CD1c-positive myeloid dendritic cell (primary cell): Measurements from ENCODE around the gene C3orf33.

Experiments
- DNase-seq: peaks from one replicate; pipeline ENCODE4 v3.0.0-alpha.2; 2016; ENCODE audit errors: extremely low spot score

The C3orf33 gene

DNA sequence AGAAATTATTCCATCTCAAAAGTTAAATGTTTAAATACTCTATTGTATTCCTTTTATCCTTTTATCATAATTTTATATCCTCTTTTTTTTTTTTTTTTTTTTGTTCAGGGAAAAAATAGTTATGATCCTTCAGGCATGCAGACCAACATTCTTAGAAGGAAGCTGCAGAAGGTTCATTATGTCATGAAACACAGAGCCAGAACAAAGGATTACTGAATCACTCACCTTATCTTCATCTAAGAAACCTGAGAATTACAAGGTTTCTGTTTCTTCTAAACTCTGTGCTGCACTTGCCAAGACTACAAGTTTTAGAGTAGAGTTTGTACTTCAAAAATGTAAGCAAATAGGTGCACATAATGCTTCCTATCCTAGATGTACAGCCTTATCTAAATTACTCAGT, 64.5 kb downstream of the C3orf33 start:
- DNase-seq: no peak

DNA sequence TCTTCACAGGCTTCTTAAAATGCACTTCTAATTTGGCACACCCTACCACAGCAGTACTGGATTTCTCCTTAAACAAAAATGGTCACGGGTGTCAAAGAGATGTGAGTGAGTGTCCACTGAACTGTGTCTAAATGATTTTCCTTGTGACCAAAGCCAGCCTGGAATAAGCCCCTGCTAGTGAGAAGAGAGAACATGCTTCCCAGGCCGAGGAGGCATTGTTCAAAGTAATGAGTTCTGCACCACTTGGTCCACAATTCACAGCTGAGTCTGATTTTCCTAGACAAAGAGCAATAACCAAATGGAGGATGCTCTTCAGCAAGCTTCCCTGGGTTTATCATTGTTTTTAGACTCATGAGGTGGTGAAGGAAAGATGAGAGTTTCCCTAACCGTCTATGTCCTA, 65.0 kb downstream of the C3orf33 start:
- no peak for DNase-seq

DNA sequence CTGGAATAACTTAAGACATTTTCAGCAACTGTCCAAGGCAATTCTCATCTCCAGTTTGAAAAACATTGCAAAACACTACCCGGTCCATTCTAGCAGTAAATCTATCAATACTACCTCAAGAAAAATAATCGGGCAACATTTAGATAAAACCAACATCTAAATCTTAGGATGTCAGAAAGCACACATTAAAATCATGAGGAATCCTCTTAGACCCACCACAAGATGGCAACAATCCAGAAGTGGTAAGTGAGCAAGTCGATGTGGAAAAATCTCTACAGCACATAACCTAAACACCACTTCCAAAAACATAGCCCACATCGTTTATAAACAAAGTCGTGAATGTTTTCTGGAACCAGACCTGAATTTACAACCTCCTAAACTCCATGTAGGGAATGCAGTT, 66.9 kb downstream of the C3orf33 start:
- DNase-seq: no peak

DNA sequence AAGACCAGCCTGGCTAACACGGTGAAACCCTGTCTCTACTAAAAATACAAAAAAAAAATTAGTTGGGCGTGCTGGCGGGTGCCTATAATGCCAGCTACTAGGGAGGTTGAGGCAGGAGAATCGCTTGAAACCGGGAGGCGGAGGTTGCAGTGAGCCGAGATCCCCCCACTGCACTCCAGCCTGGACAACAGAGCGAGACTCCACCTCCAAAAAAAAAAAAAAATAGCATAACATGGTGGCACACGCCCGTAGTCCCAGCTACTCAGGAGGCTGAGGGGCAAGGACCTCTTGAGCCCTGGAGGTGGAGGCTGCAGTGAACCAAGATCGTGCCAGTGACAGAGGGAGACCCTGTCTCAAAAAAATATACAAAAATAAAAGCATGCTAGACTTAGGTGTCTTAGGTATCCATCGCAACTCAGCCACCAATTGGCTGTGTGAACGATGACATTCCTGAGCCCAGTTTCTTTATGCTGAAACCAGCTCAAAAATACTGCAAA, 67.5 kb downstream of the C3orf33 start:
- DNase-seq: no peak

DNA sequence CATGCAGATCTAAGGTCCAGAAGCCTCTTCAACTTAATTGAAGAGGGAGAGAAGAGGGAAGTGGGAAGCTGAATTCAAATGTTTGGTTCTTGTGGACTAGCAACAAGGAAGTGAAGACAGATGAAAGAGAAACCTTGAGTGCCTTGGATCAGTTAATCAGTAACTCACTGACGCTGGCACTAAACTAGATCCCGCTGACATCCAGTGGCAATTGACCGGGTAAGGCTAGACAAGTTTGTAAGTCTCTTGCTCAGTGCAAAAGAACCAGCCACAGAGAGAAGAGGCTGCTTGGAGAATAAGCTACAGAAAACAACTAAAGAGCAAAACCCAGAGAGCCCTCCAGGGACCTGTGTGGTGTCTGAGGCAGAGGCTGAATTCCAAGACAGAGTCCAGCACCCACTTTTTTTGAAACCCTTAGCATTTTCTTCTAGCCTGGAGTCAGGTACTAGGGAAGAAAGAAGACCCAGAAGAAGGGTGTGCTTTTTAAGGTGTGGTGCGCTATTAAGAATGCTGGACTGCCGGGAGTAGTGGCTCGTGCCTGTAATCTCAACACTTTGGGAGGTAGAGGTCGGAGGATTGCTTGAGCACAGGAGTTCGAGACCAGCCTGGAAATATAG, 68.1 kb downstream of the C3orf33 start:
- peak; percentile 10 for DNase-seq

DNA sequence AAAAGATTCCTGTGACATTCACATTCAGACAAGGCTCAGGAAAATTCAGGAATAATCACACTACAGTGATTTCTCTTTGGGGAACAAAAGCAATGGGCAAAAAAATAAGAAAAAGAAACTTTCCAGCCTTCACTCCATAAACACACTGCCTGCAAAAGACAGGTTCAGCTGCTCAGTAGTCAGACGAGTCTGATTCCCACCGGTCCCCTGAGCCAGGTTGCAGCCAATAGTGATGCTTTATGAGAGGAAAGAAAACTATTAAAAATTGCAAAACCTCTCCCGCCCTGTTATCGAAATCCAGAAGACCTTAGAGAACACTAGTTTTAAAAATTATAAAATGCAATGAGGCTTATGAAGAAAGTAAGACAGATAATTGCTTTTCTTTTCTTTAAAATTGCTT, 69.7 kb downstream of the C3orf33 start:
- DNase-seq: no peak

DNA sequence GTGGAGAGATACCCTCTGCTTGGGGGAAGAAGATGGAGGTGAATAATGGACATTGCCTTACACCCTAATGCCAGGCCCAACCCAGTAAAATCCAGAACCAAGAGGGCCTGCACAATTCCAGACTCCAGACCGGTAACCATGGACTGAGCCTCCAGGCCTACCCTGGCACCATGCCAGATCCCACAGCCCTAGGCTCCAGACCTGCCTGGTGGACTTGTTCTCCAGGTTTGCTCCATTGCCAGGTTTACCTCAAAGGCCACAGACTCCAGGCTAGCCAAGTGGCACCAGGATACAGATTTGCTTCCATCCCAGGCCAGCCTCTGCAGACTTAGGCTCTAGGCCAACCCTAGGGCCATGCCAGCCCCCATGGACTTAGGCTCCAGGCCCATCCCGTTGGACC, 75.2 kb downstream of the C3orf33 start:
- DNase-seq: no peak

DNA sequence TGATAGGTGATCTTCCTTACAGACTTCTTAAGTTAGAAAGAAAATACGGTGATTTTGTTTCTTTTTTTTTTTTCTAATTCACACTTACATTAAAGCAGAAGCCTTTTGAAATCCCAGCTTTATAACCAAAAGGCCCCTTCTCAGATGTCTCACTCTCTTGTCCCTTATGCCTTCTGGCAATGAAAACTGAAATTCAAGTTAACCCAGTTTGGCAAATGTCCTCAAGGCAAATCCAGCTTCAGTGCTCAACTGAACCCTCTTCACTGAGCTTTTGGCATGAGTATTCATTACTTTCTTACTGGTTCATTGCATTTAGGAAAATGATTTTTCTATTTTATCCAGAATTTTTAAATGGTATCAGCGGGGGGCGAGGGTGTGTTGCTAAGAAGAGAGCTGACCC, 78.2 kb downstream of the C3orf33 start:
- DNase-seq: no peak

DNA sequence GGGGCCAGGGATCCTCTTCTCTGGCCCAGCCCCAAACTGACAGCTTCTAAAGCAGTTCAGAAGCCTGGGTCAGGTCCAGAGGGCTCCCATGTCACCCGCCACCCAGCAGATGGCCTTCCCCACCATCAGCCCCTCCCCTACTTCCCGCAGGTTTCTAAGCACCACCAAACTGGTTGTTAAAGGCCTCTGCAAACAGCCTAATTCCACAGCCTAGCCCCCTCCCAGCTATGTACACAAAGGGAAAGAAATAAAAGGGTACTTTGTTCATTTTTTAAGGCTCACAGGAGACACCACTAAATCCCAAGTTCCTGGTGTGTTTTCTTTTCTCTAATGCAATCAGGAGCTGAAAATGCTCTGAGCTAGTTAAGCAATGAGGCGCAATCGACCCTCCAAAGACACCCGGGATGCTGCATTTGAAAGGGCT, 91.8 kb downstream of the C3orf33 start:
- no peak for DNase-seq
